HG02973 (cell line): ENCODE measurements around the gene KIF7.

Experiments used
- ATAC-seq: cut with Tn5 transposase; IDR thresholded peaks from one replicate; pipeline ENCODE4 v1.9.1; 2021; ENCODE audit warnings: moderate library complexity; ENCODE audit not compliant: unreplicated experiment

The KIF7 gene

GRCh38 chr15:89669941-89670340, 14.7 kb upstream of the KIF7 start:
- no peak for ATAC-seq

- ATAC-seq = no peak
Measured at GRCh38 chr15:89669309-89669865, 14.1 kb upstream of the KIF7 start.

- no peak for ATAC-seq
Measured at GRCh38 chr15:89668171-89668570, 12.9 kb upstream of the KIF7 start.

GRCh38 chr15:89667706-89667960, 12.4 kb upstream of the KIF7 start:
- no peak for ATAC-seq

GRCh38 chr15:89666858-89667705, 11.8 kb upstream of the KIF7 start:
- ATAC-seq = no peak

GRCh38 chr15:89666184-89666857, 11.1 kb upstream of the KIF7 start:
- ATAC-seq = no peak

GRCh38 chr15:89665449-89666181, 10.3 kb upstream of the KIF7 start:
- ATAC-seq = no peak

- no peak for ATAC-seq
Measured at GRCh38 chr15:89664441-89665350, 9.4 kb upstream of the KIF7 start.

- ATAC-seq = no peak
Measured at GRCh38 chr15:89662893-89663626, 7.8 kb upstream of the KIF7 start.

GRCh38 chr15:89660556-89660955, 5.3 kb upstream of the KIF7 start:
- no peak for ATAC-seq

- no peak for ATAC-seq
Measured at GRCh38 chr15:89659295-89659694, 4.0 kb upstream of the KIF7 start.

- ATAC-seq = no peak
Measured at GRCh38 chr15:89657686-89658200, 2.5 kb upstream of the KIF7 start.

GRCh38 chr15:89656116-89656815, 999 bp upstream of the KIF7 start:
- ATAC-seq = no peak

- no peak for ATAC-seq
Measured at GRCh38 chr15:89654301-89654761, 936 bp downstream of the KIF7 start.

GRCh38 chr15:89653578-89653977, 1.7 kb downstream of the KIF7 start:
- ATAC-seq = no peak

- ATAC-seq = no peak
Measured at GRCh38 chr15:89652666-89653065, 2.6 kb downstream of the KIF7 start.

GRCh38 chr15:89652131-89652530, 3.1 kb downstream of the KIF7 start:
- no peak for ATAC-seq

GRCh38 chr15:89649716-89650115, 5.6 kb downstream of the KIF7 start:
- ATAC-seq = no peak

- no peak for ATAC-seq
Measured at GRCh38 chr15:89649013-89649625, 6.1 kb downstream of the KIF7 start.
